ENCODE measurements around the gene TMBIM1.
"Not testable (repeated sequence)": the region's sequence is repeated elsewhere in the genome, so short reads cannot be mapped to it uniquely, and the experiment has no call there.

The TMBIM1 gene

GRCh38 chr2:218318241-218318640 is 25.9 kb upstream of the TMBIM1 start:
- DNase-seq (ENCODE audit: low read depth, low spot score) = no peak

GRCh38 chr2:218317835-218318234 is 25.5 kb upstream of the TMBIM1 start:
- no peak for DNase-seq (ENCODE audit: low read depth, low spot score)

GRCh38 chr2:218317303-218317630 is 25.0 kb upstream of the TMBIM1 start:
- DNase-seq (ENCODE audit: low read depth, low spot score) = no peak

DNA sequence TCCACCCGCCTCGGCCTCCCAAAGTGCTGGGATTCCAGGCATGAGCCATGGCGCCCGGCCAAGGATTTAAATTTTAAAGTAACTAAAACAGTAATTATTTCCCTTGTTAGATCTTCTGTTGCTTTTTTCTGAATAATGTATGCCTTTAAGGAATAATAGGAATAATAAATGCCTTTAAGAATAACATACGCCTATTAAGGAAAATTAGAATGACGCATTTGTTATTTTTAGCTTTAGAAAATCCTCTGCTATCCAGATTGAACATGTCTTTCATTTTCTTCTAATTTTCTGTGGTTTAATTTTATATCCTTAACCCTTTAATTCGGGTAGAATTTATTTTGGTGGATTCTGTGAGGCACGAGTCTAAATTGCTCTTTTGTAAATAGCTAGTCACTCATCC is 23.1 kb upstream of the TMBIM1 start:
- DNase-seq (ENCODE audit: low read depth, low spot score) = no peak

GRCh38 chr2:218314764-218315163 is 22.5 kb upstream of the TMBIM1 start:
- DNase-seq (ENCODE audit: low read depth, low spot score) = not testable (repeated sequence)

DNA sequence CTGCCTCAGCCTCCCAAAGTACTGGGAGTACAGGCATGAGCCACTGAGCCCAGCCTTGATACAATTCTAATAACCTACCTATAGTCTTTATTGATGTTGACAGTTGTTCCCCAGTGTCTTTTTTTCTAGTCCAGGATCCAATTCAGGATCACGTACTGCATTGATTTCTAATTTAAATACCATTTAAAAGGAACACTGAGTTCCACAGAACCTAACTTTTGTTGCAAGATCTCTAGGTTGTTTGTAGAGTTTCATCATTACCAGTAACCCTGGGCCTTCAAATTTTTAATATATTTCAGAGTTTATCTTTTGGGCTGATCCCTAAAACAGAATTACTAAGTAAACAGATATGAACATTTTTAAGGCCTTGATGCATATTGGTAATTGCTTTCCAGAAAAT is 21.1 kb upstream of the TMBIM1 start:
- DNase-seq (ENCODE audit: low read depth, low spot score) = no peak

- no peak for DNase-seq (ENCODE audit: low read depth, low spot score)
Observed at GRCh38 chr2:218312267-218312756, 20.0 kb upstream of the TMBIM1 start.

DNA sequence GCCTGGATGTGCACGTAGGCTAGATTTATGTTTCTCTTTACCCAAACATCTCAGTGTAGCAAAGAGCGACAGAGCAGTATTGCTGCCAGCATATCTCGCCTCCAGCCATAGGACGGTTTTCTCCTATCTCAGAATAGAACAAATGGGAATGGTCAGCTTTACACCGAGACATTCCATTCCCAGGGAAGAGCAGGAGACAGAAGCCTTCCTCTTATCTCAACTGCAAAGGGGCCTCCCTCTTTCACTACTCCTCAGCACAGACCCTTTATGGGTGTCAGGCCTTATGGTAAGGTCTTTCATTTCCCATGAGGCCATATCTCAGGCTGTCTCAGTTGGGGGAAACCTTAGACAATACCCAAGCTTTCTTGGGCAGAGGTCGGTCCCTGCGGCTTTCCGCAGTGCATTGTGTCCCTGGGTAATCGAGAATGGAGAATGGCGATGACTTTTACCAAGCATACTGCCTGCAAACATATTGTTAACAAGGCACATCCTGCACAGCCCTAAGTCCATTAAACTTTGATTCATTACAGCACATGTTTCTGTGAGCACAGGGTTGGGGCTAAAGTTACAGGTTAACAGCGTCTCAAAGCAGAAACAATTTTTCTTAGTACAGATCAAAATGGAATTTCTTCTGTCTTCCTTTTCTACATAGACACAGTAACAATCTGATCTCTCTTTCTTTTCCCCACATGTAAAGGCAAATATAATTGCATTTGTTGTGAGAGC is 19.4 kb upstream of the TMBIM1 start:
- DNase-seq (ENCODE audit: low read depth, low spot score) = not testable (repeated sequence)

GRCh38 chr2:218310853-218311540 is 18.7 kb upstream of the TMBIM1 start:
- DNase-seq (ENCODE audit: low read depth, low spot score) = no peak

- no peak for DNase-seq (ENCODE audit: low read depth, low spot score)
Observed at GRCh38 chr2:218307415-218308090, 15.2 kb upstream of the TMBIM1 start.

DNA sequence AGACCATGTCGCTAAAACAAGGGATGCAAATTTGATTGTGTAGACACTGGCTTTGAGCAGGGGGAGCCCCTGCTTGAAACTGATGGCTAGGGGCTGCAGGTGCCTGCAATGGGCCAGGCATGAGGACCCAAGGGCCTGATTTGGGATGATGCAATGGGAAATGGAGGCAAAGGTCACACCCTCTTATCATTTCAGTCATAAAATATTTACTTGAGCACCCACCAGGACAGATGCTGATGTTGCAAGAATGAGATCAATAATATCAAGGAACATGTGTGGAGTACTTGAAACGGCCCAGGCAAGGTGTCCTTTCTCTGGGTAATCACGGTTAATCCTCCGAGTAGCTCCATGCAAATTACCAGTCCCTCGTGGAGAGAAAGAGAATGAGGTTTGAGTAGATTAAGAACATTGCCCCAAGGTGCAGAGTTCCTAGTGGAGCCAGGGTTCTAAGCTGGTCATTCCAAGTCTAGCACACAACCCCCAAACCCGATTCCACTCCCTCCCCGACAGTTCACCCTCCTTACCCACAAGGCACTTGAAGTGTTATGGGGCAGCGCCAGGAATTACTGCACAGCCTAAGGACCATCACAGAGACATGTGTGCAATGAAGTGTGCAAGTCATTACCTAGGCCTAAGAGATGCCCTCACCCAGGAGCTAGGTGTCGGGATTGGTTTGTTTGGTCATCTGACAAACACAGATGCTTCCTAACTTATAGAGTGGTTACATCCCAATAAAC is 14.0 kb upstream of the TMBIM1 start:
- no peak for DNase-seq (ENCODE audit: low read depth, low spot score)

- no peak for DNase-seq (ENCODE audit: low read depth, low spot score)
Observed at GRCh38 chr2:218305383-218305782, 13.1 kb upstream of the TMBIM1 start.

- peak; percentile 67 for DNase-seq (ENCODE audit: low read depth, low spot score)
Observed at GRCh38 chr2:218301176-218301819, 9.0 kb upstream of the TMBIM1 start.

- no peak for DNase-seq (ENCODE audit: low read depth, low spot score)
Observed at GRCh38 chr2:218300141-218300540, 7.8 kb upstream of the TMBIM1 start.

DNA sequence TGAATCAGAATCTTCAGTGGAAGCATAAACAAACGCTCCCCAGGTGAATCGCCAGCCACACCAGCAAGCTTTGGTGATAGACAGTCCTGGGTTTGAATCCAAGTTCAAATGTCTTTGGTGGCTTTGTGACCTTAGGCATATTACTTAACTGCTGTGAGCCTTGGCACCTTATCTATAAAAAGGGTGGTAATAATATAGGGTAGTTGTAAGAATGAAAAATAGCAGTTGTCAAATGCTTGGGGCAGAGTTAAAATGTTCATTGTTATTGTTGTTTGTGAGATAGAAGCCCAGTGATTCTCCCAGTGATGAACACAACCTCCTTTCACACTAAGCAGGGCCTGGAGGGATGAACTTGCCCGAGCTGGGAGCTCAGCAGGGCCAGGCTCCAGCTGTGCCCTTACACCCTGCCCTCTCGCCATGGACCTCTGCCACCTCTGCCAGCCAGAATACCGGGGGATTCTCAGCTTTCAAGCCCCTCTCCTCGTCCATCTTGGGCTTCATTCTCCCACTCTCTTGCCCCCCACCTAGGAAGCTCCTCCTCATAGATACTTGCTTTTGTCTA is 6.1 kb upstream of the TMBIM1 start:
- no peak for DNase-seq (ENCODE audit: low read depth, low spot score)

GRCh38 chr2:218296847-218297246 is 4.5 kb upstream of the TMBIM1 start:
- DNase-seq (ENCODE audit: low read depth, low spot score) = no peak

DNA sequence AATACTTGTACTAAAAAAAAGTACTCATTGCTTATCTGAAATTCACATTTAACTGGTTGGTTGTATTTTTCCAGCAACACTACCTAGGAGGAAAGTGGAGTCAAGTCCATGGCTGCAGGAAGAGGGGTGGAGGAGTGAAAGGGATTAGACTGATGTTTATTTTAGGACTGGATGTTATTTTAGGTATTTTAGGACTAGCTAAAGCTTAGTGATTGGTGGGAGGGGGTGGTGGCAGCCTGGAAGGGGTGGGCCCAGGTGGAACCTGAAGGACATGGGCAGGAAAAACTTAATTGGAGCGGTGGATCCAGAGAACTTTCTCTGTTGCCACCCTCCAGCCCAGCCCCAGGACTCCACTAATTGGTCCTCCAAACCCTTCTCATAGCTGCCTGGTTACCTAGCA is 3.9 kb upstream of the TMBIM1 start:
- no peak for DNase-seq (ENCODE audit: low read depth, low spot score)

DNA sequence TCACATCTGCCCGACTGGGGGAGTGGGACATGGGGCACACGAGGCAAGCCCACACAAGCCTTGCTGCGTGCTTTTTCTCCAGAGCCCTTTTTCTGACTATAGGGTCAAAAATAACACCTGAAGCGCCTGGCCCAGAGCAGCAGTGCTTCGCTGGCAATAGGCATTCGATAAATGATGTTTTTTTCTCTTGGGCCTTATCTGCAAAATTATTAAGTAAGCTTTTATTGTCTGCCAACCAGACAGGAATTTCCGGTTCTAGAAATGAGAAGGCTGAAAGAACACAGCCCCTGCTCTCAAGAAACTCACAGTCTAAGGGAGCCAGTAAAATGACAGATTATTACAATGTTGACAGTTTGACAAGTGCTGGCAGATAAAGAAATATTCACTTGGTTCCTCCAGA is 2.7 kb upstream of the TMBIM1 start:
- DNase-seq (ENCODE audit: low read depth, low spot score) = no peak

DNA sequence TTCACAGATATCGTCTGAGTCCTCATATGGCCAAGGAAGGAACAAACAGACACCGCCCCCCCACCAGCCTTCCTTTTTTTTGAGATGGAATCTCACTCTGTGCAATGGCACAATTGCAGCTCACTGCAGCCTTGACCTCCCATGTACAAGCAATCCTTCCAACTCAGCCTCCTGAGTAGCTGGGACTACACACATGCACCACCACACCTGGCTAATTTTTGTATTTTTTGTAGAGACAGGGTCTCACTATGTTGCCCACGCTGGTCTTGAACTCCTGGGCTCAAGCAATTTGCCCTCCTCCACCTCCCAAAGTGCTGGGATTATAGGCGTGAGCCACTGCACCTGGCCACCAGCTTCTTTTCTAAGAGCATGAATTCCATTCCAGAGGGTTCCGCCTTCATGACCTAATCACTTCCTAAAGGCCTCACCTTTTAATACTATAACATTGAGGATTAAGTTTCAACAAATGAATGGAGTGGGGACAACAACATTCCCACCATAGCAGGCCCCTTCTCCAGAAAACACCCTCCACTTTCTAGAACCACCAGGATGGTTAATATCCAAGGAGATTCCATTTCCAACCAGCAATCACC is 2.2 kb upstream of the TMBIM1 start:
- no peak for DNase-seq (ENCODE audit: low read depth, low spot score)

DNA sequence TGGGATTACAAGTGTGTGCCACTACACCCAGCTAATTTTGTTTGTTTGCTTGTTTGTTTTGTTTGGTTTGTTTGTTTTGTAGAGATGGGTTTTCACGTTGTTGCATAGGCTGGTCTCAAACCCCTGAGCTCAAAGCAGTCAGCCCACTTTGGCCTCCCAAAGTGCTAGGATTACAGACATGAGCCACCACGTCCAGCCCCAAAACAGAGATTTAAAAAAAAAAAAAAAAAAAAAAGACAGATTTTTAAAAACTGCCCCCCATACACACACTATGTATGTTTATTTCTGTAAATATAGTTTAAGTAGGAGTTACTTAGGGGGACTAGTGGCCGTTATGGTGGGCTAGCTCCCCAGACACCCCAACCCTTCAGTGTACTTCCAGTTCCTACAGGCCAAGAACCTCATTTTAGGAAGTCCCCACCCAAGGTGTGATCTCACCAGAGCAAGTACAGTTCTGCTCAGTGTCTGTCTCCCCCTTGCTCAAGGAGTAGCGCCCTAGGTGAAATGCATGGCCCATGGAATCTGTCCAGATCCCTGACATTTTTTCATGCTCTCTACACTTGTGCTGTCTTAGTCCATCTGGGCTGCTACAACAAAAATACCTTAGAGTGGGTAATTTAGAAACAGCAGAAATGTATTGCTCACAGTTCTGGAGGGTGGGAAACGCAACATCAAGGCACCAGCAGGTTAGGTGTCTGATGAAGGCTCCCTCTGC is 1.6 kb upstream of the TMBIM1 start:
- DNase-seq (ENCODE audit: low read depth, low spot score) = no peak

Measured in activated naive CD8-positive, alpha-beta T cell treated with anti-CD3 and anti-CD28 coated beads, Interleukin-2, amount 50 U/mL, for 16 hours (primary cell).